GM21381 (cell line): Measurements from ENCODE around the gene PXDN.

ENCODE experiments used
- ATAC-seq: cut with Tn5 transposase; IDR thresholded peaks from one replicate; pipeline ENCODE4 v1.9.1; 2021; ENCODE audit warnings: mild to moderate bottlenecking, moderate library complexity; ENCODE audit not compliant: unreplicated experiment

PXDN gene

DNA sequence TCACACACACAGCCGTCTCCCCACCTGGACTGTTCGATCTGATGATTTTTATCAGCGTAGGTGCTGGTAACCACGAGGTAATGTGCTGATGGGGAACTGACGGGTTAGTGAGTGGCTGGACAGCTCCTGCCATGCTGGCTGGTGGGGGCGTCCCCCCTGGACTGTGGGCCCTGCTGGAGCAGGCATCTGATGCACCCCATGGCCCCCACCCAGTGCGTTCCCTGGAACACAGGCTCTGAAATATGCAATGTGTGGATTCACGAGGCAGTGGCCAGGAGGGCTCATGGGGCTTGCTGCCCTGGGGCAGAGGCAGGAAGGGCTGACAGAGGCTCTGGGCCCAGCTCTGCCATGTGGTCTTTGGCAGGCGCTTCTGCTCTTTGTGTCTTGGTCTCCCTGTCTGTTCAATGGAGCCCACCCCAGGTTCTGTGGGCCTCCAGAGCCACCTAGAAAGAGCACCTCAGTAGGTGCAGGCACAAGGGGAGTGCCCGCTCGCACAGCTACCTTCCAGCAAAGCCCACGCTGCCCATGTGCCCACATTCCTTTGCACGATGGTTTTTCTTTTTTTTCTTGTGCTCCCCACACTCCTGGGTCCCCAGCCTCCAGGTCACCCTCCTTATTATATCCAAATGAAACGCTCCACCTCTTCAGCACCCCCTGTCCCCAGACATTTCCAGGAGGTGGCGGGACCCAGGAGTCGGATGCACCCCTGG, 10.3 kb upstream of the PXDN start:
- no peak for ATAC-seq

DNA sequence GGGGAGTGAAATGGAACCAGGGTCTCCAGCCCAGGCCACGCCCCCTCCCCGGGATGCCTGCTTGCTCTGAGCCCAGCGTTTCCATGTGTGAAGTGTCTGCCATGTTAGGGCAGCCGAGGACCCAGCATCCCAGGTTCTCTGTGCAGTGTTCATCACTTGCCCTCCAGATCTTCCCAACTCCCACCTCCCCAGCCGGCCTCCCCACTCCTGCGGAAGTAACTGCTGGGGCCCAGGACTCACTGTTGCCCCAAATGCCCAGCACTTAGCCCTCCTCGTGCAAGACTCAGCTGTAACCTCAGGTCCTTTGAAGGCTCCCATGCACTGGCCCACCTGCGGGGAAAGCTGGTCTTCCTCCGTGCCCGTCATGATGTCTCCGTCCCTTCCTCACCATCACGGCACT, 9.7 kb upstream of the PXDN start:
- no peak for ATAC-seq

DNA sequence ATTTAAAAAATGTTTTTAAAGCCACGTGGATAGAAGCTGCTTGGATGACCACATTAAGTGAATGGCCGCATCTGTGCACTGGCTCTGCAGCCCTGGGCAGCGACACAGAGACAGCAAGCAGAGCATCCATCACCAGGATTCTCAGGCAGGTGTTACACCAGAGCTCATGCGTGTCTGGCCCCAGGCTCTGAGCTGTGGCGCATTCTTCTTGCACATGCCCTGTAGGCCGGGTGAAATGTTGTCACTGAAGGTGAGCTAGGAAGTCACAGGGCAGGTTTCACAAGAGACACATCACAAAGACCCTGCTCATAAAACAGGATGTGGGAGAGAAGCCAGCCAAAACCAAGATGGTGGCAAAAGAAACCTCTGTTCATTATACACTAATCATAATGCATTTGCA, 8.4 kb upstream of the PXDN start:
- no peak for ATAC-seq

DNA sequence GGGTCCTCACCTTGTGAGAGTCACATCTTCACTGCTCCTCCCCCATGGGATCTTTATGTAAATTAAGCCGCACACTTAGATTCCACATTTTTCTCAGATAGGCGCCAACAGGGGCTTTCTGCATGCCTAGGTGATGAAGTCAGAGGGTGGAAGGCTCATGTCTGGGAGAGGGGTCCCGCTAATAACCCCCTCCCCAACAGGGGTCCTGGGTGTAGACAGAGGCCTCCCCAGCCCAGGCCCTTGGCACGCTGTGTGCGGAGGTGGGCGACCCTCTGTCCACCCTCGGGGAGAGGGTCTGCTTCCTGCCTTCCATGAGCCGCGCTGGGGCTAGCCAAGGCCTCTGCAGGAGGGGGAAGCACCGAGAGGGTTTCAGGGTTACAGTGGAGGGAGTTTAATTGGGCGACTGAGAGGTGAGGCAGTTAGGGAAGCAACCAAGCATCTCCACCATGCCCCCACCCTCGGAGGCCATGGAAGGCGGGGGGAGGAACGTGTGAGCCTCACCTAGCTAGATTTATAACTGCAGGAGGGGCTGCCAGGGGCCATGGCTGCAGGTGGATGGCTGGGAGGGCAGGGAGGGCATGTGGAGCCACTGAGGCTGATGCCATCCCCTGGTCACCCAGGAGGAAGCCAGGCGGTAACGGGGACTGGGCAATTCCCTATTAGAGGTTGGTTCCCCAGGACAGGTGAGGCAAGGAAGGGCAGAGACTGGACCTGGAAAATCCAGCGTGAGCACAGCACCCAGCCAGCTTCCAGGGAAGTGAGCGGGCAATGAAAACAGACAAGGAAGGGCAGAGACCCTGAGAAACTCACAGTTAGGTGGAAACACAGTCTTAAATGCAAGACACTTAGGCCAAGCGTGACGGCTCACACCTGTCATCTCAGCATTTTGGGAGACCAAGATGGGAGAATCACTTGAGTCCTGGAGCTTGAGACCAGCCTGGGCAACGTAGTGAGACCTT, 7.7 kb upstream of the PXDN start:
- ATAC-seq, result no peak

DNA sequence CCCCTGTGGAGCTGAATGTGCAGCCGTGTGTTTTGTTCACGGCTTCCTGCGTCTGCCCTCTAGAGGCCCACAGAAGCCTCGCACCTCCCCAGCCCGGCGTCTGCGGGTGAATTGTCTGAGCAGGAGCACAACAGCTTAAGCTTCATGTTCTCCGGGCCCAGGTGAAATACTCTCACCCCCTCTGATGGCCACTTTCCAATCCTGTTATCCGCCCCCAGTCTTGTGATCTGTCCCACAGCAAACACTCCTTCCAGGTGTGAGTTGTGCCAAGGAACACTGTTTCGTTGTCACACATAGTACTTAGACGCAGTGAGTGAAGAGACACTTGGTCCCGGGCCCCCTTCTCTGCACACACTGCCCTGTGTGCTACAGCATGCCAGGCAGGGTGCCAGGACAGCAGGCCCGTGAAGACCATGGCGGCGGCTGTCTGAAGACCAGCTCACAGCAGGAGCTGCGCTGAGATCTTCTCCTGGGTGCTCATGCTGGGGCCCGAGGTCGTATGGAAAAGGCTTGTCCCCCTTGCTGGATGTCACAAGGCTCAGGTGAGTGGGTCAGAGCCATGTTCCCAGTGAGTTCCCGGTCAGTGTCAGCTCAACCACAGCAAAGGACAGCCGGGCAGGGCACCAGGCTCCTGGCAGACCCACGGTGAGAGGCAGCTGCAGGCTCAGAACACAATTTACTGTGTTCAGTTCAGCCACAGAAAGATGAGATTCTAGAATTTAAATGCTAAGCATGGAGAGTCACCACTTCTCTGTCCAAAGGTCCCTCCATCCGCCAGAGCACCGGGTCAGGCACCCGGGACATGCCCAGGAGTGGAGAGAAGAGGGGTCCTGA, 6.8 kb upstream of the PXDN start:
- peak; percentile 64 for ATAC-seq

DNA sequence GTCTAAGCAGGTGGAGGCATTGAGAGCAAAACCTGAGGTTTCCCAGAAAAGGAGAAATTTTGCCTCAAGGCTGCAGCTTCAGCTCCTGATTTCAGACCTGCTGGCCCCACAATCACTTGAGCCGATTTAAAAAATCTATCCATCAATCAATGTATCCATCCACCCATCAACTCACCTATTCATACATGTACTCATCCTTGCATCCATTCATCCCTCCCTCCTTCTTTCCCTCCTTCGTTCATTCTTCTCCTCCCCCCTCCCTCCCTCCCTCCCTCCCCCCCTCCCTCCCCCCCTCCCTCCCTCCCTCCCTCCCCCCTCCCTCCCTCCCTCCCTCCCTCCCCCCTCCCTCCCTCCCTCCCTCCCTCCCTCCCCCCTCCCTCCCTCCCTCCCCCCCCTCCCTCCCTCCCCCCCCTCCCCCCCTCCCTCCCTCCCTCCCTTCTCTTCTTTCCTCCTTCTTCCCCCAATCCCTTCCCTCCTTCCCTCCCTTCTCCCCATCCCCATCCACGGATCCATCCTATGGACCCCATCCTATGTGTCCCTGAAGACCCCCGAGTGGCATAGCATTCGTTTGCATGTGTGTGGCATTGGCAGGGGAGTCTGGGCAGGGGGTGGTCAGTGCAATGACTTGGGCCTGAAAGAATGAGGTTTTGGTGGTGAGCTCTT, 6.1 kb upstream of the PXDN start:
- ATAC-seq, result no peak

DNA sequence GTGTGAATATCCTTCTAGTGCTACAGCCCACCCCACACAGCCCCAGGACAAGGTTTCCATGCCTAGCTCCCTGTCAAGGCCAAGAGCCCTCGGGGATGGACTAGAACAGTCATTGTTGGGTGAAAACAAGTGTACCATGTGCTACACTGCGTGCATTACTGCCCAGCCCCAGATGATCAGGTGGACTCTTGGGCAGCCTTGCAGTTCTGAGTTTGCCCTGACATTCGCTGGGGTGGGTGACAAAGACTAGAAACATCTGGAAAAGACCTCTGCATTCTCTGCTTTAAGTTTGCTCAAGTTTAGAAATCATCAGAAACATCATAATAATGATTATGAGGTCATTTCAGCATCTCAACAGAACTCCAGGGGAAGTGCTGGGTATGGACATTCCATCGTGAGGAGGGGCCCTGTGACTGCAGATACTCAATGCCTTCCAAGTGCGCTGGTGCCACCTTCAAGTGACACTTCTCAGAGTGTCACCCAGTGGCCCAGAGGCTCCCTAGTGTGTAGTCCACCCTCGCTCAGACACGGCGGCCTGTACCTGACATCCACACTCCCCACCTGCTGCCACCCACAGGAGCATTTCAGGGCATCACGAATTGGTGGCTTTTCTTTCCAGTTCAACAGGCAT, 5.3 kb upstream of the PXDN start:
- ATAC-seq, result no peak

DNA sequence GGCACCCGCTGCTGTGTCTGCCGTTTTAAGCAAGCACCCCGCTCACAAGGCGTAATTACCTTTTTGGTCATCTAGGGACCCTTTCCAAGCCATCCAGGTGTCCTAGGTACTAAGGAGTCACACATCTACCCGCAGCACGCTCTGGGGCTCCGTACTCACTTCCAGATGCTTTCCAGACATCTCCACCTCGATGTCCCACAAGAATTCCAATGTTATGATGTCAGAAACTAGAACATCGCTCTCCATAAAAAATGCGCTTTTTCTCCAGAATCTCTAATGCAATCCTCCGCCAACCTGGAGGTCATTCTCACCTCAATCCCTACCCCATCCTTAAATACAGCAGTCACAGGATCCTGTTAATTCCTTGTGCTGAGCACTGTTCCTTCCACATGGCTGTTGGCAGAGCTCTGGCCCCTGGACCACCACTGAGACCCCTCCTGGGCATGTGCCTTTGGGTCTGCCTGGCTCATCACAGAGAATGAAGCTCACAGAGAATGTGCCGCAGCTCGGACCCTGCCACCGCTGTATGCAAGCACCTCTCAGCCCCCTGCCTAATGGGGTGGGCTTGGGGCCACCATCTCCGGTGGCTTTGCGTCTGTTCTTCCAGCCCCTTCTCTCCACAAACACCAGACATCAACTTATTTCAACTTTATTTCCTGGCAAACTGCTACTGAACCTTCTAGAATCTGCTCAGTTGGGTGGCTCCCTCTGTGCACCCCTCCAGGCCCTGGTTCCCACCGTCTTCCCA, 4.6 kb upstream of the PXDN start:
- no peak for ATAC-seq

DNA sequence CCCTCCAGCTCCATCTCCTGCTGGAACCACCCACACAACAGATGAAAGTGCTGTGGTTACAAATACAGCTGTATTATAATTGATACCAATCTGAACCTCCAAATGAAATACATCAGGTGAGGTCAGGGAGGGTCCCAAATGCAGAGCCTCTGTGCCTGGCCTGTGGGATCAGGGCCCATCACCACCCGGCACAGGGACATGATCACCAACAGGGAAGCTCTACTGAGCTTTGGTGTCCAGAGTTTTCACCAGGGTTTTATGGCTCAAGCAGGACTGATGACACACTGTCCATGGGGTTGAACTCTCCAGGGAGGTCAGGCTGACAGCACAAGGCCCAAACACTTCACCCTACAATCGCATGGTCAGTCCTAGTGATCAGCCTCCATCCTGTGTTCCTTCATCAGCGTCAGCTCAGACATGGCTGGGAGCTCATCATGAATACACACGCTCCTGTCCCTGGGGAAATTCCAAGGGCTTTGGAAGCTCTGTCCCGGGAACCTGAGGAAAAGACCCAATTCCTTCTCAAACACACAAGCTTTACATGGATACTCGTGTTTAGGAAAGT, 3.9 kb upstream of the PXDN start:
- ATAC-seq, result no peak

DNA sequence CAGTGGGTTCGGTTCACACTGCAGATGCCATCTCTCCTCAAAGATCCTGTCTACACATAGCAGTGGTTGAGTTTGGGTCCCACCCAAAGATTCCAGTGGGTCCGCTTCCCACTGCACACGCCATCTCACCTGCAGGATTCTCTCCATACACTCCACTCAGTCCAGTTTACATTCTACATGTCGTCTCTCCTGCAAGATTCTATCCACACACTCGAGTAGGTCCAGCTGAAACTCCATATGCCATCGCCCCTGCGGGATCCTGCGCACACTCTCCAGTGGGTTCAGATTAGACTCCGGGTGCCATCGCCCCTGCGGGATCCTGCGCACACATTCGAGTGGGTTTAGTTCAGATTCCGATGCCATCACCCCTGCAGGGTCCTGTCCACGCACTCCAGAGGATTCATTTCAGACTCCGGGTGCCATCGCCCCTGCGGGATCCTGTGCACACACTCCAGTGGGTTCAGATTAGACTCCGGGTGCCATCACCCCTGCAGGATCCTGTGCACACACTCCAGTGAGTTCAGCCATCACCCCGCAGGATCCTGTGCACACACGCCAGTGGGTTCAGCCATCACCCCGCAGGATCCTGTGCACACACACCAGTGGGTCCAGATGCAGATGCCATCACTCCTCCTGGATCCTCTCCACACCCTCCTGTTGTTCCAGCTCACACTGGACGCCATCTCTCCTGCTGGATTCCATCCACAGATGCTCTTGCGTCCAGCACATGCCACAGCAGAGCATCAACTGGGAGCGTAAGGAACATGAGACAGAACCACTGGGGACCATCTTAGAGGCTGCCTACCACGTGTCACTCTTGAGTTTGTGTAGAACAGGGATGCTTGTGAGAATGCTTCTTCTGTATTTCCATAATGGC, 3.0 kb upstream of the PXDN start:
- ATAC-seq, result no peak

DNA sequence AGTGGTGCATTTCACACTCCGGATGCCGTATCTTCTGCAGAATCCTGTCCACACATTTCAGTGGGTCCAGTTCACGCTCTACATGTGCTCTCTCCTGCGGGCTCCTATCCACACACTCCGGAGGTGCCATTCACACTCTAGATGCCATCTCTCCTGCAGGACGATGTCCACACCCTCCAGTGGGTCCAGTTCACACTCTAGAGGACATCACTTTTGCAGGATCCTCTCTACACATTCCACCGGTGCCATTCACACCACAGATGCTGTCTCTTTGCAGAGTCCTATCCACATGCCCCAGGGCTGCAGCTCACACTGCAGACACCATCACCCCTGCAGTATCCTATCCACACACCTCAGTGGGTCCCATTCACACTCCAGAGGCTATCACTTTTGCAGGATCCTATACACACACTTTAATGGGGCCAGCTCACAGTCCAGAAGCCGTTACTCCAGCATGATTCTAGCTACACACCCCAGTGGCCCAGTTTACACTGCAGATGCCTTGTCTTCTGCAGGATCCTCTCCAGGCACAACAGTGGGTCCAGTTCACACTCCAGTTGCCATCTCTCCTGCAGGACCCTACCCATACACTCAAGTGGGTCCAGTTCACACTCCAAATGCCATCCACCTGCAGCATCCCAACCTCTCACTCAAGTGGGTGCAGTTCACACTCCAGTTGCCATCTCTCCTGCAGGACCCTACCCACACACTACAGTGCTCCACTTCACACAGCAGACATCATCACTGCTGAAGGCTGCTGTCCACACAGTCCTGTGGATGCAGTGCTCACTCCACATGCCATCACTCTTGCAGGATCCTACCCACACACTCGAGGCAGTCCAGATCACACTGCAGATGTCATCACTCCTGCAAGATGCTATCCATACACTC, 2.1 kb upstream of the PXDN start:
- no peak for ATAC-seq

DNA sequence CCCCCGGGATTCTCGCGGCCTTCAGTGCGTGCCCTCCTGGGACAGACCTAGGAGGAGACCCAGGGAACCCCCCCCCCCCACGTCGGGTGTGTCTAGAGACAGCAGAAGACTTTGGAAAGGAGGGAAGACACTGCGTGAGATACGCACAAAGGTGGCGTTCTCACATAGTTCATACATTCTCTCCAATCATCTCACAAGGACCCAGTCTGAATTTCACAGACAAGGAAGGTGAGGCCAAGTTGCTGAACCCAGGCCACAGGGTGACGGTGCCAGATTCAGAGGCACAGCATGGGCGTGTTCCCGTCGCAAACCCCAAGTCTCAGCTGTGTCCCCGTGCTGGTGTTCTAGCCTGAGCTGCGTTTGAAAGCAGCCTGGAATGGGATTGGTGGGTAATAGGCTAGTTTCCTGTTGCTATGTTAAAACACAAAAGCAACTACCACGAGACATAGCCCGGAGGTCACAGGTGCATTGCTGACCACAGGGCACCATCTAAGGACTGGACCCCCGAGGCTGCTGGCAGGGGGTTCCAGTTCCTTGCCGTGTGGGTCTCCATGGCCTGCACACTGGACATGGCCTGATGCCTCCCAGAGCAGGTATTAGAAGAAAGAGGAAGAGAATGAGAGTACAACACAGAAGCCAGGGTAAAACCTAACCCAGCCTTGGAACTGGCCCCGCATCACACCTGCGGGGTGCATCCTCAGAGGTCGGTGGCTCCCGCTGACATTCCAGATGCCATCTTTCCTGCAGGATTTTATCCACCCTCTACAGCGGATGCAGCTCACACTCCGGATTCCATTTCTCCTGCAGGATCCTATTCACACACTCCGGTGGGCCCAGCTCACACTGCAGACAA, 1.1 kb upstream of the PXDN start:
- no peak for ATAC-seq

DNA sequence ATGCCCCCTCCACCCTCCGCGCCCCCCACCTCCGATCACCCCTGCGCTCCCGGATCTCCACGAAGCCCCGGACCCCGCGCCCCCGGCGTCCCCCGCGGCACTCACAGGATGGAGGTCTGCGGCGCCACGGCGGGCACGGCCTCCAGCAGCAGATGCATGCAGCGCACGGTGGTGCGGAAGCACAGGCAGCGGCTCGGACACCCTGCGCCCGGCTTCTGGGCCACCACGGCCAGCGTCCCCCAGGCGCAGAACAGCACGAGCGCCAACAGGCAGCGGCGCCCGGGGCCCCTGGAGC, 217 bp downstream of the PXDN start:
- no peak for ATAC-seq

DNA sequence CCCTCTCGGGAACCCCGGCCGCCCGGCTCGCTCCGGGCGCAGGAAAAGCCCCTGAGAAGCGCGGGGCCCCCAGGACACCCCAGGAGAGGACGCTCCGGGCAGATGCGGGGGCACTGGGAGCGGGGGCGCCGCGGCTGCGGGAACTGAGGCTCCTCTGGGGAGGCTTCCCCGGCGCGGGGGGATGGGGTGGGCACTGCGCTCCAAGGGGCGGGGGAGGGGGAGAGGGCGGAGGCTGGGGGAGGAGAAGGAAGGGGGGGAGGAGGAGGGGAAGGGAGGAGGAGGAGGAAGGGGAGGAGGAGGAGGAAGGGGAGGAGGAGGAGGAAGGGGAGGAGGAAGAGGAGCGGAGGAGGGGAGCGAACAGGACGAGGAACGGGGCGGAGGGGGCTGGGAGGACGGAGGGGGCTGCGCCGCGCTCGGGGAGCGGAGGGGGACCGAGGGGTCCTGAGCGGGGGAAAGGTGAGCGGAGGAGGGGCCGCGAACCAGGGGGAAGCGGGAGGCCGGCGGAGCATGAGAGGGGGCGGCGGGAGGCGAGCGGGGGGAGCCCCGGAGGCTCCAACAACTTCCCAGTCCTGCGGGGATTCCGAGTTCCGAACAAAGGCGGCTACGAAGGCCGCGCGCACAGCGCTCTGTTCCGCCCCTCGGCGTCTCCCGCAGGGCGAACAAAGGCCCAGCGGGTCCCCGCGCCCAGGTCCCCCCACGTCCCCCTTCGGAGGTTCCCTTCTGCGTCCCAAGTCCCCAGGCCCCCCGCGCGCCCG, 742 bp downstream of the PXDN start:
- no peak for ATAC-seq

DNA sequence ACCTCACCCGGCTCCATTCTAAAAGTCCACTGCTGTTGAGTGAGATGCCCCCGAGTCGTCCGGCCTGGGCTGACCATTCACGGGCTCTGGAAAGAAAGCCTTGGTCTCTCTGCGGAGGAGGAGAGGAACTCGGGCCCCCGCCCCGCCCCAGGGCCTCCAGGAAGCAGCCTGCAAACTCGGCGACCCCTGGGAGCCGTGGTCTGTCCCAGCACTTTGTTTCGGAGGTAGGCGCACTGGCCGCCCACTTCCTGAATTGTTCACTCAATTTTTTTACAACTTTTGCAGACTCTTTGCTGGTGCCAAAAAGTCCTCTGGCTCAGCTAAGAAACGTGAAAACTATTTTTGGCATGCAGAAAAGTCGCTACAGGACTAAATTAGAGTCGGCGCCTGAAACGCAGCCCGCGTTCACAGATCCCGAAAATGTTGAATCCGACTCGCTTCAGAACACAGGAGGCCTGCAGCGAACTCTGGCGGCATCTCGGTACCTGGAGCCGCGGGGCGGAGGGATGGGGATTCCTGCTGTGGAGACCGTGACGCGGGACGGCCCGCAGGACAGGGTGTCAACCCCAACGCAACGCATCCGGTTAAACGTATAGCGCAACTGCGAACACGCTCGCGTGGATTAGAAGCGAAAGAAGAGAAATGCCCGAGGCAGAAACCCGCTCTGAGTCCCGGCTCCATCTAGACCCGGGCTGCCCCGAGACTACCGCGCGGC, 1.5 kb downstream of the PXDN start:
- no peak for ATAC-seq
